ENCODE measurements around the gene EFCC1.

Gene EFCC1

GRCh38 chr3:129056451-129057173, 55.5 kb downstream of the EFCC1 start:
- no peak for TF ChIP-seq TCF12 (IDR thresholded peaks at IDR 0.05; ENCODE audit: low read depth)

- no peak for TF ChIP-seq MAX (IDR thresholded peaks at IDR 0.05)
- TF ChIP-seq EP300 (IDR thresholded peaks at IDR 0.05; ENCODE audit: borderline replicate concordance), result no peak
- TF ChIP-seq CEBPB (IDR thresholded peaks at IDR 0.05), result no peak
- no peak for TF ChIP-seq FOXM1 (IDR thresholded peaks at IDR 0.05; ENCODE audit: borderline replicate concordance, low read depth)
- no peak for TF ChIP-seq TAF1 (IDR thresholded peaks at IDR 0.05; ENCODE audit: low read depth)
- no peak for TF ChIP-seq TCF12 (IDR thresholded peaks at IDR 0.05; ENCODE audit: low read depth)
- TF ChIP-seq NFIC (IDR thresholded peaks at IDR 0.05), result no peak
- TF ChIP-seq ZBTB7A (IDR thresholded peaks at IDR 0.05; ENCODE audit: low read depth), result no peak
- TF ChIP-seq TEAD4 (IDR thresholded peaks at IDR 0.05), result no peak
- no peak for TF ChIP-seq RAD21 (IDR thresholded peaks at IDR 0.05; ENCODE audit: low read depth)
- TF ChIP-seq CREB1 (IDR thresholded peaks at IDR 0.05; ENCODE audit: low read depth), result no peak
- no peak for TF ChIP-seq YY1 (IDR thresholded peaks at IDR 0.05; ENCODE audit: low read depth)
- no peak for TF ChIP-seq REST (IDR thresholded peaks at IDR 0.05; ENCODE audit: low read depth)
Observed at GRCh38 chr3:129057249-129057648, 56.1 kb downstream of the EFCC1 start.

GRCh38 chr3:129058441-129059200, 57.5 kb downstream of the EFCC1 start:
- no peak for TF ChIP-seq EGR1 (IDR thresholded peaks at IDR 0.05)
- TF ChIP-seq CREB1 (IDR thresholded peaks at IDR 0.05; ENCODE audit: low read depth), result no peak
- TF ChIP-seq ZBTB7A (IDR thresholded peaks at IDR 0.05; ENCODE audit: low read depth), result no peak
- no peak for TF ChIP-seq TCF12 (IDR thresholded peaks at IDR 0.05; ENCODE audit: low read depth)
- TF ChIP-seq RAD21 (IDR thresholded peaks at IDR 0.05; ENCODE audit: low read depth), result no peak
- no peak for TF ChIP-seq EP300 (IDR thresholded peaks at IDR 0.05; ENCODE audit: borderline replicate concordance)
- TF ChIP-seq NFIC (IDR thresholded peaks at IDR 0.05), result no peak
- TF ChIP-seq TEAD4 (IDR thresholded peaks at IDR 0.05), result no peak
- no peak for TF ChIP-seq MAX (IDR thresholded peaks at IDR 0.05)
- TF ChIP-seq YY1 (IDR thresholded peaks at IDR 0.05; ENCODE audit: low read depth), result no peak
- no peak for TF ChIP-seq USF1 (IDR thresholded peaks at IDR 0.05)
- no peak for TF ChIP-seq REST (IDR thresholded peaks at IDR 0.05; ENCODE audit: low read depth)

GRCh38 chr3:129059311-129059958, 58.3 kb downstream of the EFCC1 start:
- TF ChIP-seq RAD21 (IDR thresholded peaks at IDR 0.05; ENCODE audit: low read depth) (no peak), EGR1 (IDR thresholded peaks at IDR 0.05) (no peak), NFIC (IDR thresholded peaks at IDR 0.05) (no peak), REST (IDR thresholded peaks at IDR 0.05; ENCODE audit: low read depth) (no peak), FOXM1 (IDR thresholded peaks at IDR 0.05; ENCODE audit: borderline replicate concordance, low read depth) (no peak), TCF12 (IDR thresholded peaks at IDR 0.05; ENCODE audit: low read depth) (no peak), ZBTB7A (IDR thresholded peaks at IDR 0.05; ENCODE audit: low read depth) (no peak), MAX (IDR thresholded peaks at IDR 0.05) (no peak), CEBPB (IDR thresholded peaks at IDR 0.05) (no peak), USF1 (IDR thresholded peaks at IDR 0.05) (no peak)
